Kidney (tissue), 14 donors: Measurements from ENCODE around the gene CDK9. TPM values are rescaled to one million over a fixed set of nuclear protein-coding genes. Genes with fewer than 3 reads are reported as not detected.

Experiments
- DNase-seq, 5 donors: peaks; one replicate each; pipeline ENCODE4 v3.0.0-alpha.2; 2013 to 2020
- FAIRE-seq: peaks from 2 replicates; lab custom pipeline; 2012; peaks lifted over from hg19 to GRCh38; lab: Jason Lieb, UNC
- H3K27ac ChIP-seq, 2 donors: one replicate each; pipeline ENCODE4 v1.7.0; 2013; ENCODE audit warnings: low read depth in 2 of 2, low read length in 2 of 2, inconsistent platforms in 1 of 2
- H3K27me3 ChIP-seq: one replicate; pipeline ENCODE4 v1.7.1; 2013; ENCODE audit warnings: low read length, inconsistent platforms; ENCODE audit not compliant: control insufficient read depth, insufficient read depth
- H3K36me3 ChIP-seq, 3 donors: one replicate each; pipeline versions ENCODE4 v1.7.0 to v1.7.1; 2013; ENCODE audit warnings: low read length in 3 of 3, control low read depth in 1 of 3, inconsistent platforms in 1 of 3; ENCODE audit not compliant: insufficient read depth in 3 of 3, control insufficient read depth in 2 of 3
- H3K4me1 ChIP-seq, 3 donors: one replicate each; pipeline versions ENCODE4 v1.7.0 to v1.7.1; 2013; ENCODE audit warnings: low read length in 3 of 3, inconsistent platforms in 1 of 3, low read depth in 1 of 3; ENCODE audit not compliant: control insufficient read depth in 2 of 3, insufficient read depth in 2 of 3
- H3K4me3 ChIP-seq, 3 donors: one replicate each; pipeline versions ENCODE4 v1.7.0 to v1.8.1; 2013; ENCODE audit warnings: low read length in 3 of 3, control low read depth in 1 of 3, inconsistent platforms in 1 of 3
- H3K9ac ChIP-seq, 3 donors: one replicate each; pipeline versions ENCODE4 v1.7.0 to v1.7.1; 2013; ENCODE audit warnings: low read length in 3 of 3, control low read depth in 1 of 3, inconsistent platforms in 1 of 3
- H3K9me3 ChIP-seq, 3 donors: one replicate each; pipeline versions ENCODE4 v1.7.0 to v1.7.1; 2013; ENCODE audit warnings: low read length in 3 of 3, control low read depth in 1 of 3, inconsistent platforms in 1 of 3; ENCODE audit not compliant: control insufficient read depth in 2 of 3, insufficient read depth in 1 of 3
- intact Hi-C: fragments of 100-400 bp; cut with DNase I; formaldehyde crosslinking; loops from one replicate; pipeline ENCODE4 v1.11.1; 2022
- polyA plus RNA-seq: library from polyadenylated mRNA; stranded (reverse); fragments of 350-450 nt; fragmentation: Illumina TruSeq; extraction: RNeasy Lipid Tissue Mini Kit (QIAGEN cat#74804); gene quantifications from one replicate; pipeline ENCODE4 v1.2.3, GENCODE V29; 2014; ENCODE audit warnings: low read depth, low replicate concordance; ENCODE audit not compliant: insufficient read depth
- total RNA-seq: library from RNA; stranded (reverse); fragmentation: NEBNext Ultra II Directional; extraction: Animal tissue kit (Norgen Biotek cat#: 25700); gene quantifications from one replicate; pipeline ENCODE4 v1.2.1, GENCODE V29; 2021
- TF ChIP-seq, protein P1 (sequence below): IDR thresholded peaks from 3 replicates; pipeline ENCODE4 v1.5.1; 2012; ENCODE audit warnings: mild to moderate bottlenecking, moderate library complexity, borderline replicate concordance; ENCODE audit not compliant: insufficient read depth; ENCODE audit errors: extremely low read depth
- donor health status: control.
- donor health status: control.
- donor health status: control.
- donor health status: control.
- donor health status: control.
- donor health status: DM: yes; HTN: yes; CAD: no.
- donor health status: Normal renal cell carcinoma (clear cell type).

The CDK9 gene
- total and polyA plus RNA-seq, 2 donors from 2014 or later = 45.2 to 93.5 TPM

DNA sequence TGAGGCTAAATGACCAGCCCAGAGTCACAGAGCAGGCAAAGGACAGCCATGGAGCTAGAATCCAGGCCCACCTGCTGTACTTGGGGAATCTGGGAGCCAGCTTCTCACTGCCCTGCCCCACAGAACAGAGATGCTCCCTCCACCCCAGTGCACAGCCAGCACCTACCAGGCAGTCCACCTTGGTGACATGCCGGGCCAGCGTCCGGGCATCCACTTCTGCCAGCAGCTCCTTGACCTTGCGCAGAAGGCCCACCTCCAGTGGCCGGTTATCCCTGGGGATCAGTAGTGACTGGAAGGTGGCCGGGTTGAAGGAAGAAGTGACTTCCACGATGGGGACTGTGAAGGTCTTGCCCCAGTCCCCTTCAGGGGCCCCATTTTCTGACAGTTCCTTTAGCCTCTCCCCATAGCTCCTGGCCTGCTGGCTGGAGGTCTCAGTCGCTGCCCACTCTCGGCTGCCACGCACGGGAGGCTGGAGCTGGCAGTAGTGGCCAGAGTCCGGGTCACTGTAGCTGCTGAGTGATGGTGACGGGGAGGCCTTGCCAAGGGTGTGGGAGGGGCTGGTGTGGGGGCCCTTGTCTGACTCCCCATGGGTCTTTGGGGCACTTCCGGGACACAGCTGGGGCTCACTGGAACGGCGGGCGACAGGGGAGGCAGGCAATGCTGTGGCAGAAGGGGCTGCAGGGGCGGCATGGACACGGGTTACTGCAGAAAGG, 41.3 kb upstream of the CDK9 start:
- no peak for FAIRE-seq
- intact Hi-C loops = loop anchor here (5.0 kb wide), 1 partner anchor 33 kb away; the partner anchor contains the start of gene SH2D3C
- H3K36me3 ChIP-seq = no peaks in the 10 kb centered on the region

GRCh38 chr9:127746959-127747569, 38.8 kb upstream of the CDK9 start:
- H3K36me3 ChIP-seq = no peaks in the 10 kb centered on the region
- intact Hi-C loops = no loop called here
- peak in 1 of 5 donors; percentile 52 for DNase-seq
- H3K9ac ChIP-seq = no peak overlapping the region
- H3K27me3 ChIP-seq = no peaks in the 10 kb centered on the region
- peaks cover 0 to 3% (median 0%) of the 10 kb centered on the region in 3 donors for H3K4me1 ChIP-seq
- no peak overlapping the region for H3K4me3 ChIP-seq
- no peaks in the 10 kb centered on the region for H3K9me3 ChIP-seq
- no peak for FAIRE-seq
- TF ChIP-seq, protein P1, sequence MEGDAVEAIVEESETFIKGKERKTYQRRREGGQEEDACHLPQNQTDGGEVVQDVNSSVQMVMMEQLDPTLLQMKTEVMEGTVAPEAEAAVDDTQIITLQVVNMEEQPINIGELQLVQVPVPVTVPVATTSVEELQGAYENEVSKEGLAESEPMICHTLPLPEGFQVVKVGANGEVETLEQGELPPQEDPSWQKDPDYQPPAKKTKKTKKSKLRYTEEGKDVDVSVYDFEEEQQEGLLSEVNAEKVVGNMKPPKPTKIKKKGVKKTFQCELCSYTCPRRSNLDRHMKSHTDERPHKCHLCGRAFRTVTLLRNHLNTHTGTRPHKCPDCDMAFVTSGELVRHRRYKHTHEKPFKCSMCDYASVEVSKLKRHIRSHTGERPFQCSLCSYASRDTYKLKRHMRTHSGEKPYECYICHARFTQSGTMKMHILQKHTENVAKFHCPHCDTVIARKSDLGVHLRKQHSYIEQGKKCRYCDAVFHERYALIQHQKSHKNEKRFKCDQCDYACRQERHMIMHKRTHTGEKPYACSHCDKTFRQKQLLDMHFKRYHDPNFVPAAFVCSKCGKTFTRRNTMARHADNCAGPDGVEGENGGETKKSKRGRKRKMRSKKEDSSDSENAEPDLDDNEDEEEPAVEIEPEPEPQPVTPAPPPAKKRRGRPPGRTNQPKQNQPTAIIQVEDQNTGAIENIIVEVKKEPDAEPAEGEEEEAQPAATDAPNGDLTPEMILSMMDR = no peak
- no peak overlapping the region for H3K27ac ChIP-seq

More for the DNA sequence above, 41.3 kb upstream of the CDK9 start:
- TF ChIP-seq, protein P1 = no peak
- Histone ChIP-seq H3K9me3 (no peaks in the 10 kb centered on the region), H3K27ac (no peak overlapping the region), H3K27me3 (no peaks in the 10 kb centered on the region), H3K9ac (no peak overlapping the region), H3K4me3 (no peak overlapping the region), H3K4me1 (peaks cover 0 to 3% (median 0%) of the 10 kb centered on the region in 3 donors)
- peak in 1 of 5 donors; percentile 53 for DNase-seq

- no peaks in the 10 kb centered on the region for H3K9me3 ChIP-seq
- H3K4me1 ChIP-seq = no peaks in the 10 kb centered on the region
- no peak overlapping the region for H3K4me3 ChIP-seq
- no peak overlapping the region for H3K9ac ChIP-seq
- no peak overlapping the region for H3K27ac ChIP-seq
- TF ChIP-seq, protein P1 = no peak
- no peaks in the 10 kb centered on the region for H3K36me3 ChIP-seq
- intact Hi-C loops = no loop called here
- peaks cover 2% of the 10 kb centered on the region for H3K27me3 ChIP-seq
- DNase-seq (no peak), FAIRE-seq (no peak)
Observed at GRCh38 chr9:127749090-127749787, 36.6 kb upstream of the CDK9 start.
